WI38 (cell line): ENCODE data around the gene LKAAEAR1.
"Not testable (repeated sequence)": the region's sequence is repeated elsewhere in the genome, so short reads cannot be mapped to it uniquely, and the experiment has no call there.

Experiments
- H3K4me3 ChIP-seq: 2 replicates; pipeline ENCODE4 v1.5.1; 2011; ENCODE audit warnings: low read depth, mild to moderate bottlenecking, control low read depth, low read length
- CTCF ChIP-seq: IDR thresholded peaks from 2 replicates; pipeline ENCODE4 v1.5.1; 2012; ENCODE audit warnings: low read depth, mild to moderate bottlenecking, control low read depth, low read length

The LKAAEAR1 gene

DNA sequence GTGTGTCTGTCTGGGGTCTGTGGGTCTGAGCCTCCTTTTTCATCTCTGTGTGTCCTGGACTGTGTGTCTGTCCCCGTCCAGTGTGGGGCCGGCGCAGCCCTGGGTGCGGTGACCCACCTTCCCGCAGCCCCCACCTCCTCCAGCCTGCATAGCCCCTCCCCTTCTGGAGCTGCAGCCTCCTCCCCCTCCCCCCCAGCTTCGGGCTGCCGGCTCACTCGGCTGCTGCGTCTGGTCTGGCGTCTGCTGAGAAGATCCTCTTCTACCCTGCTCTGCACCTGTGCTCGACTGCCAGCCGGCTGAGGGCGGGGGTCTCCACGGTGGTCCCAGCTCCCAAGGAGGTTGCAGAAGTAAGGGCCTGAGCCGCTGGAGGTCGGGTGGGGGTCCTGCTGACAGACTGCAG lies 7.6 kb upstream of the LKAAEAR1 start:
- no peak for TF ChIP-seq CTCF
- no peak overlapping the region for H3K4me3 ChIP-seq

DNA sequence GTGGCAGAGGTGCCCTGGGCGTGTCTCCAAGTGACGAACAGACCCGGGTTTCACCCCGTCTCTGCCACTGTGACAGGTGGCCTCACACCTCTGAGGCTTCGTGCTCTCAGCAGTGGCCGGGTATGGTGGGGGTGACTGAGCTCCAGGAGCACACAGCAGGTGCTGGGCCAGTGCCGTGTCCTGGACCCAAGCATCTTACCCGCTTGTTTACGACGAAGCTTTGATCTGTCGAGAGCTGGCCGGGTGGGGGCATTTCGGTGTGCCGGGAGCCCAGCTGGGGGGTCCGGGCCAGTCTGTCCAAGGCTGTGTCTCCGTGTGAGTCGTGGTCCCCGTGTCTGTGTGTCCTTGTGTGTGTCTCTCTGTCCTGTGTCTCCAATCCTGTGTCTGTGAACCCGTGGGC lies 7.1 kb upstream of the LKAAEAR1 start:
- no peak overlapping the region for H3K4me3 ChIP-seq
- TF ChIP-seq CTCF: no peak

DNA sequence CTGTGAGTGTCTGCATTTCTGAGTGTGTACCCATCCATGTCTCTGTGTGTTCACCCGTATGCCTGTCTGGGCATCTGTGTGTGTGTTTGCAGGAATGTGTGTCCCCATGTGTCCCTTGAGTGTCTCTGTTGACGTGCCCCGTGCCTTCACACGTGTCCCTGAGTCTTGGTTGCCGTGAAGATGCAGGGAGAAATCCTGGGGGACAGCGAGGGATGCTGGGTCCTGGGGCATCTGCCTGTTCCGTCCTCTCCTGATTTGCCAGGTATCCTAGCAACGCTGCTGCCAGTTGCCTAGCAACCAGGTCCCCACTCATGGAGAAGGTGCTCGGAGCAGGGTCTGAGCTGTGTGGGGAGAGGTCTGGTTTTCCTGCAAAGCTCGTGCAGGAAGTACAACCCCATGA lies 6.0 kb upstream of the LKAAEAR1 start:
- no peak for TF ChIP-seq CTCF
- H3K4me3 ChIP-seq: no peak overlapping the region

- not testable (repeated sequence) for H3K4me3 ChIP-seq
Observed at GRCh38 chr20:64088586-64088985, 4.4 kb upstream of the LKAAEAR1 start.

DNA sequence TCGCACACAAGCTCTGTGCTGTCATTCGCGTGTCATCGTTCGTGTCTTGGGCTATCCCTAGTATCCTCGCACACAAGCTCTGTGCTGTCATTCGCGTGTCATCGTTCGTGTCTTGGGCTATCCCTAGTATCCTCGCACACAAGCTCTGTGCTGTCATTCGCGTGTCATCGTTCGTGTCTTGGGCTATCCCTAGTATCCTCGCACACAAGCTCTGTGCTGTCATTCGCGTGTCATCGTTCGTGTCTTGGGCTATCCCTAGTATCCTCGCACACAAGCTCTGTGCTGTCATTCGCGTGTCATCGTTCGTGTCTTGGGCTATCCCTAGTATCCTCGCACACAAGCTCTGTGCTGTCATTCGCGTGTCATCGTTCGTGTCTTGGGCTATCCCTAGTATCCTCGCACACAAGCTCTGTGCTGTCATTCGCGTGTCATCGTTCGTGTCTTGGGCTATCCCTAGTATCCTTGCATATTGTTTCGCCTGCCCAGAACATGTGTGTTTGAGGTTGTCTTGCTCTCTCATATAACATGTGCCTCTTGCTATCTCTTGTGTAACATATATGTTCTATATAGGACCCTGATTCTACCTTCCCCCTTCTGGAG lies 3.1 kb upstream of the LKAAEAR1 start:
- H3K4me3 ChIP-seq: not testable (repeated sequence)

DNA sequence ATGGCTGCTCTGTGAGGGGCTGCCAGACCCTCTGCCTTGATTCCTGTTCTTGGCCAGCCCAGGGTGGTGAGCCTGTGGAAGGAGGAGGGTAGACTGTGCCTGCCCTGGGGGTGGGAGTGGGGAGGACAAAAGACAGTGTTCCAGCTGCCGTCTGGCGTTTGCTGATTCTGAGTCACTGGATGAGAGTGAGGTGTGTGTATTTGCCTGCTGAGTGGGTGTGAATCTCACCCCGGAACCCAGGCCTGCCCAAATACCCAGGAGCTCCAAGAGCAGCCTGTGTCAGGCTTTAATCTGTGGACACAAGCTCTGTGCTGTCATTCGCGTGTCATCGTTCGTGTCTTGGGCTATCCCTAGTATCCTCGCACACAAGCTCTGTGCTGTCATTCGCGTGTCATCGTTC lies 2.6 kb upstream of the LKAAEAR1 start:
- H3K4me3 ChIP-seq: no peak overlapping the region
- no peak for TF ChIP-seq CTCF

DNA sequence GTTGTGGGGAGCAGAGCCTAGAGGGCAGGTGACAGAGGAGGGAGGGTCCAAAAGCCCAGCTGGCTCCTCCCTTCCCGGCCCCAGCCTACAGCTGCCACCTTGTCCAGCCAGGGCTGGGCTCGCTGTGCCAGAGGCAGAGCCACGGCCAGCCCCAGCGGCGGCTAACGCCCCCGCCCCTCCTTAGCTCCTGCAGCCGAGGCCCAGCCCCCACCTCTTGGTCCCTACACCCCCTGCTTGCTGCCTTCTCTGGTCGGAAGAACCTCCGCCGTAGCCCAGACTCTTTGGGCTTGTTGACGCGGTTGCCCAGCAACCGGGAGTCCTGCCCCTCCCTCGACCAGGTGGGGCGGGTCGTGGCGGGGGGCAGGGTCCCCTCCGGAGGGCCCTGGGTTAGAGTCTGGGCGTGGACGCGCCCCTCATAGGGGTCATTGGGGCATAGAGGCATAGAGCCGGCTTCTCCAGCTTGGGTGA lies 521 bp upstream of the LKAAEAR1 start:
- TF ChIP-seq CTCF: no peak
- no peak overlapping the region for H3K4me3 ChIP-seq

GRCh38 chr20:64083378-64083803 lies 807 bp downstream of the LKAAEAR1 start:
- TF ChIP-seq CTCF: peak; percentile 56
- H3K4me3 ChIP-seq: peak overlapping the region; percentile 49
